Endothelial cell of umbilical vein (primary cell): ENCODE data around the gene MACO1. TPM values are rescaled to one million over a fixed set of nuclear protein-coding genes. Genes with fewer than 3 reads are reported as not detected.
"Not testable (repeated sequence)": the region's sequence is repeated elsewhere in the genome, so short reads cannot be mapped to it uniquely, and the experiment has no call there.

Experiments used
- BruUV-seq: library from RNA; stranded (reverse); fragments of 400-500 nt; replicated peaks from 2 replicates; lab custom pipeline; 2021; lab: Mats Ljungman, UMichigan
- CTCF ChIA-PET: fragments of 300-600, 350-600 bp; sonication (Branson Sonifier 250); formaldehyde crosslinking; loops from one replicate; lab custom pipeline; 2021; ENCODE audit warnings: antibody characterized with exemption, inconsistent platforms; lab: Charles Lee
- POLR2A ChIA-PET: fragments of 300-600, 350-600 bp; sonication (Branson Sonifier 250); formaldehyde crosslinking; loops from one replicate; lab custom pipeline; 2021; ENCODE audit warnings: antibody characterized with exemption, inconsistent platforms; lab: Charles Lee
- DNase-seq: peaks from one replicate; pipeline ENCODE4 v3.0.0-alpha.2; 2011; ENCODE audit warnings: low read depth, low spot score
- FAIRE-seq: peaks from 2 replicates; lab custom pipeline; 2011; peaks lifted over from hg19 to GRCh38; lab: Jason Lieb, UNC
- H2AFZ ChIP-seq: 2 replicates; pipeline ENCODE4 v1.6.0; 2012; ENCODE audit warnings: low read depth, low read length, control low read depth, inconsistent platforms
- H3K27ac ChIP-seq: 2 replicates; pipeline ENCODE4 v1.5.1; 2011; ENCODE audit warnings: low read depth, mild to moderate bottlenecking, control low read depth, low read length, moderate library complexity; ENCODE audit not compliant: insufficient read depth
- H3K27me3 ChIP-seq, 2 experiments: 2 replicates each; pipeline versions ENCODE4 v1.6.0 to v1.6.1; 2011; ENCODE audit warnings: low read length in 2 of 2, mixed read lengths in 1 of 2; ENCODE audit not compliant: control insufficient read depth in 2 of 2, insufficient read depth in 2 of 2
- H3K36me3 ChIP-seq, 2 experiments: 2 replicates in 1 of 2; 3 replicates in 1 of 2; pipeline ENCODE4 v1.5.1; 2011; ENCODE audit warnings: low read length in 2 of 2, mild to moderate bottlenecking in 1 of 2, moderate library complexity in 1 of 2; ENCODE audit not compliant: control insufficient read depth in 2 of 2, insufficient read depth in 2 of 2; ENCODE audit errors: extremely low read depth in 1 of 2
- H3K4me1 ChIP-seq: 3 replicates; pipeline ENCODE4 v1.5.1; 2011; ENCODE audit warnings: mild to moderate bottlenecking, low read length; ENCODE audit not compliant: control insufficient read depth, insufficient read depth; ENCODE audit errors: extremely low read depth
- H3K4me2 ChIP-seq: 2 replicates; pipeline ENCODE4 v1.6.1; 2011; ENCODE audit warnings: low read length, control low read depth, mixed read lengths; ENCODE audit not compliant: insufficient read depth
- H3K4me3 ChIP-seq, 3 experiments: fragments of 200-600 bp in 1 of 3; sonication (generic), shearing (Covaris generic) in 1 of 3; replicated peaks in 1 of 3; 2 replicates each; pipeline ENCODE4 v1.5.1; 2011 to 2016; ENCODE audit warnings: control low read depth in 3 of 3, low read length in 3 of 3, mild to moderate bottlenecking in 2 of 3, inconsistent platforms in 1 of 3, low read depth in 1 of 3, moderate library complexity in 1 of 3; ENCODE audit not compliant: insufficient read depth in 1 of 3
- H3K79me2 ChIP-seq: 2 replicates; pipeline ENCODE4 v1.6.0; 2012; ENCODE audit warnings: low read length, inconsistent platforms; ENCODE audit not compliant: control insufficient read depth, insufficient read depth
- H3K9ac ChIP-seq: replicated peaks from 2 replicates; pipeline ENCODE3; 2011; ENCODE audit warnings: low read length, control low read depth; ENCODE audit not compliant: insufficient read depth; ENCODE audit errors: extremely low read depth
- H3K9me1 ChIP-seq: replicated peaks from 3 replicates; pipeline ENCODE4 v1.6.0; 2011; ENCODE audit warnings: mild to moderate bottlenecking, low read length; ENCODE audit not compliant: control insufficient read depth, insufficient read depth; ENCODE audit errors: extremely low read depth
- H3K9me3 ChIP-seq: replicated peaks from 2 replicates; pipeline ENCODE4 v1.5.1; 2012; ENCODE audit warnings: low read length, inconsistent platforms; ENCODE audit not compliant: control insufficient read depth, insufficient read depth
- H4K20me1 ChIP-seq: replicated peaks from 2 replicates; pipeline ENCODE3; 2011; ENCODE audit warnings: mild to moderate bottlenecking, low read length; ENCODE audit not compliant: control insufficient read depth, insufficient read depth; ENCODE audit errors: extremely low read depth
- dilution Hi-C: fragments of 300-500 bp; cut with MboI; formaldehyde crosslinking; loops from one replicate; pipeline ENCODE4 v1.15.0; 2019; ENCODE audit warnings: low sequenced_read_pairs; ENCODE audit not compliant: extremely low pct_ligation_motif_present
- intact Hi-C: fragments of 100-400 bp; cut with micrococcal nuclease; formaldehyde crosslinking; loops from one replicate; pipeline ENCODE4 v1.10.0; 2022
- polyA plus RNA-seq, 4 experiments: library from polyadenylated mRNA; depleted of rRNA in 3 of 4; stranded (reverse) in 3 of 4; unstranded in 1 of 4; fragments of >200 nt; gene quantifications; 2 replicates each; pipeline versions ENCODE4 v1.2.1 to v1.2.3, GENCODE V29; 2011 to 2012; ENCODE audit warnings: missing spikeins in 1 of 4
- total RNA-seq: library from RNA; stranded (reverse); gene quantifications from 2 replicates; pipeline ENCODE4 v1.2.3, GENCODE V29; 2021

Gene MACO1
- total and polyA plus RNA-seq, 2 donors (not counting 3 experiments of a cell fraction or from before 2014, with no cell fraction given), result 7.7 to 24.4 TPM

DNA sequence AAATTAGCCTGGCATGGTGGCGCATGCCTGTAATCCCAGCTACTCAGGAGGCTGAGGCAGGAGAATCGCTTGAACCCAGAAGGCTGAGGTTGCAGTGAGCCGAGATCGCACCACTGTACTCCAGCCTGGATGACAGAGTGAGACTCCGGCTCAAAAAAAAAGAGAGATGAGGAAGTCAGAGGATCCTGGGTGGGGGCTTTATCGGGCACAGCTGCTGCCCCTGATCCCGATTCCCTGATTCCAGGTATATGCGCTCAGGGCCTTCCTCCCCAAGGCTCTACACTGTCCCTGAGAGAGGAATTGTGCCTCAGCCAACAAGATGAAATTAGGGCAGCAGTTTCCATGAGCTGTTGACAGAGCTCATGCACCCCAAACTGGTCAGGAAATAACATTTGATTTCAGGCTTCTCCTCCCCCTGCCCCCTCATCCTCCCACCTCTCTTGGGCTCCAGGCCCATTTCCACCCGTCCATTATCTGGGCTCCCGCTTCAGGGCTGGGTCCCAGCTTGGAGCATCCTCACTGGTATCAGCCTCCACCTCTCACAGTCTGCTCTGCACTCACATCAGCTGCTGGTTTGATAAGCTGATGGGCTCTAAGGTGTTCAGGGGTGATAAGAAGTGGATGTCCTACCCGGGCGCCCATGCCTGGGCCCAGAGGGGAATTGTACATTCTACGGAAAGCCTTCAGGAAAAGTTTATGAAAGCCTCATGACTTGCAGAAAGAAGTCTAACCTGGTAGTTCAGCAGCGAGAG lies 17.6 kb upstream of the MACO1 start:
- POLR2A ChIA-PET, H2AFZ ChIP-seq, H3K4me2 ChIP-seq, BruUV-seq, H3K4me1 ChIP-seq, H3K4me3 ChIP-seq, H3K27me3 ChIP-seq, dilution Hi-C loops, H3K36me3 ChIP-seq, H4K20me1 ChIP-seq, CTCF ChIA-PET, H3K27ac ChIP-seq, DNase-seq, H3K9me1 ChIP-seq, H3K79me2 ChIP-seq, H3K9me3 ChIP-seq, FAIRE-seq, H3K9ac ChIP-seq: not testable (repeated sequence)
- intact Hi-C loops, result loop anchor here (5.0 kb wide), 1 partner anchor 131 kb away; no protein-coding TSS in a partner anchor

GRCh38 chr1:25414157-25414556 lies 16.5 kb upstream of the MACO1 start:
- CTCF ChIA-PET, H3K9ac ChIP-seq, dilution Hi-C loops, H3K27me3 ChIP-seq, H3K4me3 ChIP-seq, DNase-seq, H3K4me1 ChIP-seq, H3K9me1 ChIP-seq, FAIRE-seq, BruUV-seq, POLR2A ChIA-PET, H4K20me1 ChIP-seq, H3K9me3 ChIP-seq, H3K79me2 ChIP-seq, H3K4me2 ChIP-seq, H3K27ac ChIP-seq, H3K36me3 ChIP-seq, H2AFZ ChIP-seq: not testable (repeated sequence)
- intact Hi-C loops, result loop anchor here (5.0 kb wide), 1 partner anchor 132 kb away; no protein-coding TSS in a partner anchor

DNA sequence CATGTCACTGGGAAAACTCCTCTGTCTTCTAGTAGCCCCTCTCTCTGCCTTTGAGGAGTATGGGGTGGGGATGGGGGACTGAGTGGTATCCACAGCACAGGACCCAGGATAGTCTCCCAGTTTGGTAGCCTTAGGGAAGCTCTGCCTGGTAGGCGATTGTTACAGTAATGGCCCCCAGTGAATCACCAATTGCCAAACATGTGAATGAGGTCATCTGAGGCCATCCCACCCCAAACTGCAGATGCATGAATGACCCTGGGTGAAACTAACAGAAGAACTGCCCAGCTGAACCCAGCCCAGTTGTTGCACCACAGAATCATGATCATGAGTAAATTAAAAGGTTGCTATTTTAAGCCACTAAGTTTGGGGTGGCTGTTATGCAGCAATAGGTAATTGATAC lies 16.1 kb upstream of the MACO1 start:
- H3K9ac ChIP-seq, H3K27ac ChIP-seq, BruUV-seq, H3K4me1 ChIP-seq, FAIRE-seq, H3K36me3 ChIP-seq, H3K4me2 ChIP-seq, H3K9me3 ChIP-seq, CTCF ChIA-PET, H4K20me1 ChIP-seq, H3K27me3 ChIP-seq, dilution Hi-C loops, H2AFZ ChIP-seq, H3K4me3 ChIP-seq, H3K79me2 ChIP-seq, DNase-seq, POLR2A ChIA-PET, H3K9me1 ChIP-seq: not testable (repeated sequence)
- intact Hi-C loops, result loop anchor here (5.0 kb wide), 1 partner anchor 132 kb away; no protein-coding TSS in a partner anchor

DNA sequence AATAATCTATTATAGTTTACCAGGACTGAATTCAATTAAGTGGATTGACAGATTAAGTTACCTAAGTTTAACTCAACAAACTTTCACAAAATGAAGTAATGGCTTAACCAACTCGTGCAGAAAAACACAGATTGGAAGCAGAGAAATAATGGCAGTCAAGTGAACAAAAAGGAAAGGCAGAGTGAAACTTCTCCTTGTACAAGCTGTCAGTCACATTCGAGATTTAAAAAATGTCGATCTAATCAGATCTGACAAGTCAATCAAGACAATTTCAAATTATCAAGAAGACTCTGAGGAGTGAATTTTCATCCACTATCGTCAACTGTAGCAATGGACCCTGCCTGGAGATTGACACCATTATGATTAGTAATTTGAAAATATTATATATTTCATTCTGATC lies 13.4 kb upstream of the MACO1 start:
- H3K4me3 ChIP-seq, intact Hi-C loops, BruUV-seq, H4K20me1 ChIP-seq, H3K9ac ChIP-seq, FAIRE-seq, H3K9me3 ChIP-seq, H3K27ac ChIP-seq, H3K36me3 ChIP-seq, DNase-seq, H2AFZ ChIP-seq, H3K79me2 ChIP-seq, dilution Hi-C loops, POLR2A ChIA-PET, H3K4me1 ChIP-seq, CTCF ChIA-PET, H3K9me1 ChIP-seq, H3K27me3 ChIP-seq, H3K4me2 ChIP-seq: not testable (repeated sequence)
